Uterus (tissue), 2 donors: ENCODE results near the gene CDHR1.

Experiments
- CTCF ChIP-seq, 4 experiments: fragments of 200-600 bp in 2 of 4; fragments of 450-650 bp in 2 of 4; sonication (generic) in 2 of 4; IDR thresholded peaks; one replicate each; pipeline ENCODE4 v1.5.1; 2016 to 2019; ENCODE audit warnings: antibody characterized with exemption in 4 of 4, mild to moderate bottlenecking in 2 of 4, moderate library complexity in 1 of 4
- POLR2A ChIP-seq, 2 donors: fragments of 450-650 bp; IDR thresholded peaks; one replicate each; pipeline ENCODE4 v1.6.1; 2016; ENCODE audit warnings: antibody characterized with exemption in 2 of 2, mild to moderate bottlenecking in 1 of 2, moderate library complexity in 1 of 2

DNA sequence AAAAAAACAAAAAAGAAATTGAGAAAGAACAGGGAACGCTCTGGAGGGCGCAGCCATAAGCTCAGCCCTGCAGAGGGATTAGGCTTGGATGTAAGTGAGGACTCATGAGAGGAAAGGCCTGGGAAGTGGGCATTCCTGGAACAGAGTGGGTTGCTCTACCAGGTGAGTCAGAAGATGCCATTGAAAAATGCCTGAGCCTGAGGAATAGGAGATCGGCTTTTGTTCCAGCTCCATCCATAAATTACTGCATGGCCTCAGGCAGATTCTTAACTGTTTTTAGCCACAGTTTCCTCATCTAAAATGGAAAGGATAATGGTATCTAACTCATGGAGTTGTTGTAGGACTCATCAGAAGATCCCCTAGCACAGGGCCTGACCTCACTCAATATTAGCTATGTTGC is 49.4 kb downstream of the CDHR1 start:
- no peak for TF ChIP-seq CTCF (IDR thresholded peaks at IDR 0.05)
- TF ChIP-seq POLR2A (IDR thresholded peaks at IDR 0.05), result no peak
